GM12878 (cell line): ENCODE results near the gene PLCB4. TPM values are rescaled to one million over a fixed set of nuclear protein-coding genes. Genes with fewer than 3 reads are reported as not detected.

ENCODE experiments used
- ATAC-seq: fragments of 200-7000 bp; cut with Tn5 transposase; 3 replicates; pipeline ENCODE4 v1.9.1; 2020; ENCODE audit warnings: mild to moderate bottlenecking, moderate library complexity
- BruUV-seq: library from RNA; stranded (reverse); fragments of 400-500 nt; replicated peaks from 2 replicates; lab custom pipeline; 2021; lab: Mats Ljungman, UMichigan
- CTCF ChIA-PET: fragments of 300-600 bp; sonication (Branson Sonifier 250); formaldehyde crosslinking; extraction: SDS; loops from one replicate; lab custom pipeline; 2021; ENCODE audit warnings: inconsistent platforms; lab: Yijun Ruan, JAX
- POLR2A ChIA-PET: fragments of 350-600 bp; formaldehyde crosslinking; extraction: SDS; loops from one replicate; lab custom pipeline; 2021; ENCODE audit warnings: inconsistent platforms; lab: Charles Lee
- RAD21 ChIA-PET: fragments of 300-600 bp; sonication (Branson Sonifier 250); formaldehyde crosslinking; loops from one replicate; lab custom pipeline; 2023; ENCODE audit warnings: antibody characterized with exemption; ENCODE audit not compliant: unreplicated experiment; lab: Charles Lee
- SMC1A ChIA-PET: fragments of 300-600 bp; sonication (Branson Sonifier 250); formaldehyde crosslinking; loops from one replicate; lab custom pipeline; 2023; ENCODE audit not compliant: unreplicated experiment, uncharacterized antibody; lab: Charles Lee
- DNase-seq: peaks from one replicate; pipeline ENCODE4 v3.0.0-alpha.2; 2011; ENCODE audit warnings: low read depth, low spot score
- FAIRE-seq: peaks from 3 replicates; lab custom pipeline; 2011; peaks lifted over from hg19 to GRCh38; lab: Jason Lieb, UNC
- H2AFZ ChIP-seq: 2 replicates; pipeline ENCODE4 v1.6.0; 2011; ENCODE audit warnings: low read depth, low read length, control low read depth; ENCODE audit not compliant: control insufficient read depth
- H3K27ac ChIP-seq: 2 replicates; pipeline ENCODE4 v1.5.1; 2011; ENCODE audit warnings: control low read depth; ENCODE audit not compliant: control insufficient read depth, insufficient read depth
- H3K27me3 ChIP-seq, 2 experiments: replicated peaks in 1 of 2; 2 replicates each; pipeline versions ENCODE4 v1.6.0 to v1.6.1; 2011; ENCODE audit warnings: low read length in 1 of 2; ENCODE audit not compliant: control insufficient read depth in 2 of 2, insufficient read depth in 2 of 2
- H3K36me3 ChIP-seq, 2 experiments: 2 replicates each; pipeline ENCODE4 v1.5.1; 2011; ENCODE audit warnings: low read length in 1 of 2; ENCODE audit not compliant: control insufficient read depth in 2 of 2, insufficient read depth in 2 of 2
- H3K4me1 ChIP-seq: 2 replicates; pipeline ENCODE4 v1.6.1; 2011; ENCODE audit warnings: mild to moderate bottlenecking, low read length, moderate library complexity, mixed read lengths; ENCODE audit not compliant: control insufficient read depth, insufficient read depth
- H3K4me2 ChIP-seq: 2 replicates; pipeline ENCODE4 v1.6.0; 2011; ENCODE audit warnings: control low read depth; ENCODE audit not compliant: control insufficient read depth, insufficient read depth
- H3K4me3 ChIP-seq: fragments of 200-600 bp; sonication (generic); 2 replicates; pipeline ENCODE4 v1.5.1; 2016
- H3K79me2 ChIP-seq: 2 replicates; pipeline ENCODE4 v1.6.0; 2011; ENCODE audit warnings: low read length; ENCODE audit not compliant: control insufficient read depth, insufficient read depth
- H3K9ac ChIP-seq: 2 replicates; pipeline ENCODE4 v1.8.0; 2011; ENCODE audit warnings: low read length, control low read depth, mixed read lengths; ENCODE audit not compliant: control insufficient read depth, insufficient read depth
- H3K9me3 ChIP-seq: replicated peaks from 3 replicates; pipeline ENCODE4 v1.5.1; 2011; ENCODE audit warnings: mild to moderate bottlenecking, low read length; ENCODE audit not compliant: control insufficient read depth, insufficient read depth
- H4K20me1 ChIP-seq: 2 replicates; pipeline ENCODE4 v1.6.0; 2011; ENCODE audit not compliant: control insufficient read depth, insufficient read depth
- CREM ChIP-seq: IDR thresholded peaks from 2 replicates; pipeline ENCODE4 v1.6.1; 2014; ENCODE audit warnings: antibody characterized with exemption, low read depth
- EED ChIP-seq: sonication (generic); IDR thresholded peaks from 2 replicates; pipeline ENCODE4 v1.6.1; 2016; ENCODE audit warnings: antibody characterized with exemption, low read depth
- EGR1 ChIP-seq, 2 experiments: IDR thresholded peaks; 1 replicate in 1 of 2; 2 replicates in 1 of 2; pipeline ENCODE4 v1.6.1; 2011 to 2012; ENCODE audit warnings: low read depth in 2 of 2, low read length in 2 of 2, borderline replicate concordance in 1 of 2, mild to moderate bottlenecking in 1 of 2, moderate library complexity in 1 of 2
- ESRRA ChIP-seq: IDR thresholded peaks from 2 replicates; pipeline ENCODE4 v1.6.1; 2012; ENCODE audit warnings: mild to moderate bottlenecking, low read length, improper control_type of control experiment
- KLF5 ChIP-seq: fragments of 450-650 bp; IDR thresholded peaks from 2 replicates; pipeline ENCODE4 v1.6.1; 2014; ENCODE audit warnings: mild to moderate bottlenecking; ENCODE audit not compliant: partially characterized antibody
- MTA2 ChIP-seq: fragments of 450-650 bp; IDR thresholded peaks from 2 replicates; pipeline ENCODE4 v1.6.1; 2016; ENCODE audit warnings: low read depth, mild to moderate bottlenecking, moderate library complexity
- PAX5 ChIP-seq: IDR thresholded peaks from 2 replicates; pipeline ENCODE4 v1.6.1; 2011; ENCODE audit warnings: low read depth, low read length, borderline replicate concordance
- RELA ChIP-seq: fragments of 450-650 bp; IDR thresholded peaks from 2 replicates; pipeline ENCODE4 v1.8.0; 2014; ENCODE audit warnings: borderline replicate concordance; ENCODE audit not compliant: partially characterized antibody
- SRF ChIP-seq, 2 experiments: IDR thresholded peaks; 2 replicates each; pipeline ENCODE4 v1.6.1; 2011; ENCODE audit warnings: low read depth in 2 of 2, low read length in 2 of 2, mild to moderate bottlenecking in 1 of 2, moderate library complexity in 1 of 2
- TAF1 ChIP-seq: IDR thresholded peaks from 2 replicates; pipeline ENCODE4 v1.6.1; 2011; ENCODE audit warnings: mild to moderate bottlenecking, low read depth, low read length, borderline replicate concordance
- TBL1XR1 ChIP-seq: IDR thresholded peaks from 2 replicates; pipeline ENCODE4 v1.6.1; 2012; ENCODE audit warnings: low read depth, low read length, improper control_type of control experiment
- ZNF24 ChIP-seq: fragments of 450-650 bp; IDR thresholded peaks from 2 replicates; pipeline ENCODE4 v1.6.1; 2017; ENCODE audit warnings: antibody characterized with exemption, mild to moderate bottlenecking
- ZNF622 ChIP-seq: fragments of 450-650 bp; IDR thresholded peaks from 2 replicates; pipeline ENCODE4 v1.6.1; 2017; ENCODE audit warnings: mild to moderate bottlenecking, inconsistent platforms
- ZZZ3 ChIP-seq: IDR thresholded peaks from 2 replicates; pipeline ENCODE4 v1.6.1; 2011; ENCODE audit warnings: low read depth; ENCODE audit not compliant: control insufficient read depth, insufficient read length
- WGBS: methylation state at CpG from one replicate; pipeline ENCODE4 v1.1.6; 2016; ENCODE audit warnings: low lambda C conversion rate; ENCODE audit not compliant: insufficient replicate concordance, insufficient coverage; ENCODE audit errors: missing lambda C conversion rate; 5-methylcytosine and 5-hydroxymethylcytosine counted together
- in situ Hi-C: fragments of 300-500 bp; cut with MboI; formaldehyde crosslinking; loops from 9 replicates; pipeline ENCODE4 v1.14.3; 2018; ENCODE audit warnings: mixed read lengths
- intact Hi-C: fragments of 100-400 bp; cut with micrococcal nuclease; formaldehyde crosslinking; loops from one replicate; pipeline ENCODE4 v1.14.2; 2022; ENCODE audit not compliant: unreplicated experiment
- polyA plus RNA-seq, 11 experiments: library from polyadenylated mRNA; depleted of rRNA in 4 of 11; unstranded in 6 of 11; stranded (reverse) in 5 of 11; fragments of >200 nt; fragmentation: Nextera tagmentation in 4 of 11; fragmentation: Illumina TruSeq in 1 of 11; extraction: Ambion mirVana in 4 of 11; extraction: Trizol in 1 of 11; gene quantifications; 1 replicate in 1 of 11; 2 replicates in 10 of 11; pipeline versions ENCODE4 v1.2.1 to v1.2.3, GENCODE V29; 2011 to 2016; ENCODE audit warnings: inconsistent platforms in 2 of 11, missing spikeins in 2 of 11, low read depth in 1 of 11
- total RNA-seq, 4 experiments: library from RNA; depleted of rRNA in 3 of 4; stranded (reverse); fragments of >200 nt in 3 of 4; fragmentation: Illumina TruSeq in 1 of 4; extraction: Trizol in 1 of 4; gene quantifications; 2 replicates each; pipeline versions ENCODE4 v1.2.1 to v1.2.3, GENCODE V29; 2013 to 2021
- TF ChIP-seq, protein P1 (sequence below): fragments of 450-650 bp; formaldehyde crosslinking; IDR thresholded peaks from 2 replicates; pipeline ENCODE4 v1.5.0; 2022; ENCODE audit warnings: mild to moderate bottlenecking, missing genetic modification characterization
- TF ChIP-seq, protein P2 (sequence below): IDR thresholded peaks from 2 replicates; pipeline ENCODE4 v1.6.1; 2012; ENCODE audit warnings: low read length, inconsistent platforms
- TF ChIP-seq, protein P3 (sequence below): IDR thresholded peaks from 2 replicates; pipeline ENCODE4 v1.6.1; 2012; ENCODE audit warnings: improper control_type of control experiment, low read depth, low read length; ENCODE audit not compliant: insufficient replicate concordance

The PLCB4 gene
- total and polyA plus RNA-seq, 10 of the 15 experiments (the other 5 are each of a cell fraction or from before 2014, with no cell fraction given): not detected

DNA sequence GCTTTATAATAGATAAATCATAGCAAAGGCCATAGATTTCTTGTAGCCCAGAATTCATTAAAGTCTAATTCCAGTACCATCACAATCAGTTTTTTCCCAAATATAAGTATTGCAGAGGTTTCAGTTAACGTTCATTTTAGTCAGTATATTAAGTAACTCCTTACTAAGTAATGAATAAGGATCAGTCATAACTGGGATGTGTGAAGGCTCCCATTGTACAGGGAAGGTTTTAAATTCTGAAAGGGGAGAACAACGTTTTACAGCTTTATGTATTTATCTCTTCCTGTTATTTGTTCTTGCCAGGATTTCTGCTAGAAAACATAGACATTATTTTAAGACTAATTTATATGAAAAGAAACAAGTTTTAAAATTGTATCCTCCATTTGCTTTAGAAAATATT, 230.0 kb downstream of the PLCB4 start:
- FAIRE-seq: no peak
- ChIA-PET CTCF (no interaction called here), SMC1A (no interaction called here), RAD21 (no interaction called here), POLR2A (no interaction called here)
- intact Hi-C loops (no loop called here), in situ Hi-C loops (no loop called here)
- H4K20me1 ChIP-seq: no peaks in the 10 kb centered on the region
- no peaks in the 10 kb centered on the region for H3K79me2 ChIP-seq
- H3K4me1 ChIP-seq: no peaks in the 10 kb centered on the region
- H3K4me2 ChIP-seq: no peak overlapping the region
- no peaks in the 10 kb centered on the region for H3K27me3 ChIP-seq
- 33% methylated on average over 2 of the region's 2 CpGs for WGBS
- H3K9ac ChIP-seq: no peak overlapping the region
- H3K9me3 ChIP-seq: no peaks in the 10 kb centered on the region
- no TSS peak for BruUV-seq
- no peak overlapping the region for H3K4me3 ChIP-seq
- H2AFZ ChIP-seq: no peak overlapping the region
- no peaks in the 10 kb centered on the region for H3K36me3 ChIP-seq
- H3K27ac ChIP-seq: no peak overlapping the region
- no peak for ATAC-seq
- DNase-seq: no peak
- TF ChIP-seq EGR1 (IDR thresholded peaks at IDR 0.05; ENCODE audit: borderline replicate concordance in 1 of 2, low read depth in 2 of 2, low read length in 2 of 2) (no peak), TBL1XR1 (no peak), RELA (no peak), EED (no peak), SRF (IDR thresholded peaks at IDR 0.05; ENCODE audit: low read depth in 2 of 2, low read length in 2 of 2) (no peak), CREM (no peak), KLF5 (no peak), MTA2 (no peak), ZNF622 (no peak), PAX5 (no peak), ZZZ3 (no peak), ESRRA (no peak), ZNF24 (no peak), TAF1 (no peak)
- TF ChIP-seq, protein P1, sequence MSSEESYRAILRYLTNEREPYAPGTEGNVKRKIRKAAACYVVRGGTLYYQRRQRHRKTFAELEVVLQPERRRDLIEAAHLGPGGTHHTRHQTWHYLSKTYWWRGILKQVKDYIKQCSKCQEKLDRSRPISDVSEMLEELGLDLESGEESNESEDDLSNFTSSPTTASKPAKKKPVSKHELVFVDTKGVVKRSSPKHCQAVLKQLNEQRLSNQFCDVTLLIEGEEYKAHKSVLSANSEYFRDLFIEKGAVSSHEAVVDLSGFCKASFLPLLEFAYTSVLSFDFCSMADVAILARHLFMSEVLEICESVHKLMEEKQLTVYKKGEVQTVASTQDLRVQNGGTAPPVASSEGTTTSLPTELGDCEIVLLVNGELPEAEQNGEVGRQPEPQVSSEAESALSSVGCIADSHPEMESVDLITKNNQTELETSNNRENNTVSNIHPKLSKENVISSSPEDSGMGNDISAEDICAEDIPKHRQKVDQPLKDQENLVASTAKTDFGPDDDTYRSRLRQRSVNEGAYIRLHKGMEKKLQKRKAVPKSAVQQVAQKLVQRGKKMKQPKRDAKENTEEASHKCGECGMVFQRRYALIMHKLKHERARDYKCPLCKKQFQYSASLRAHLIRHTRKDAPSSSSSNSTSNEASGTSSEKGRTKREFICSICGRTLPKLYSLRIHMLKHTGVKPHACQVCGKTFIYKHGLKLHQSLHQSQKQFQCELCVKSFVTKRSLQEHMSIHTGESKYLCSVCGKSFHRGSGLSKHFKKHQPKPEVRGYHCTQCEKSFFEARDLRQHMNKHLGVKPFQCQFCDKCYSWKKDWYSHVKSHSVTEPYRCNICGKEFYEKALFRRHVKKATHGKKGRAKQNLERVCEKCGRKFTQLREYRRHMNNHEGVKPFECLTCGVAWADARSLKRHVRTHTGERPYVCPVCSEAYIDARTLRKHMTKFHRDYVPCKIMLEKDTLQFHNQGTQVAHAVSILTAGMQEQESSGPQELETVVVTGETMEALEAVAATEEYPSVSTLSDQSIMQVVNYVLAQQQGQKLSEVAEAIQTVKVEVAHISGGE (CRISPR knock-in tag): no peak
- TF ChIP-seq, protein P2, sequence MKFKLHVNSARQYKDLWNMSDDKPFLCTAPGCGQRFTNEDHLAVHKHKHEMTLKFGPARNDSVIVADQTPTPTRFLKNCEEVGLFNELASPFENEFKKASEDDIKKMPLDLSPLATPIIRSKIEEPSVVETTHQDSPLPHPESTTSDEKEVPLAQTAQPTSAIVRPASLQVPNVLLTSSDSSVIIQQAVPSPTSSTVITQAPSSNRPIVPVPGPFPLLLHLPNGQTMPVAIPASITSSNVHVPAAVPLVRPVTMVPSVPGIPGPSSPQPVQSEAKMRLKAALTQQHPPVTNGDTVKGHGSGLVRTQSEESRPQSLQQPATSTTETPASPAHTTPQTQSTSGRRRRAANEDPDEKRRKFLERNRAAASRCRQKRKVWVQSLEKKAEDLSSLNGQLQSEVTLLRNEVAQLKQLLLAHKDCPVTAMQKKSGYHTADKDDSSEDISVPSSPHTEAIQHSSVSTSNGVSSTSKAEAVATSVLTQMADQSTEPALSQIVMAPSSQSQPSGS: no peak
- TF ChIP-seq, protein P3, sequence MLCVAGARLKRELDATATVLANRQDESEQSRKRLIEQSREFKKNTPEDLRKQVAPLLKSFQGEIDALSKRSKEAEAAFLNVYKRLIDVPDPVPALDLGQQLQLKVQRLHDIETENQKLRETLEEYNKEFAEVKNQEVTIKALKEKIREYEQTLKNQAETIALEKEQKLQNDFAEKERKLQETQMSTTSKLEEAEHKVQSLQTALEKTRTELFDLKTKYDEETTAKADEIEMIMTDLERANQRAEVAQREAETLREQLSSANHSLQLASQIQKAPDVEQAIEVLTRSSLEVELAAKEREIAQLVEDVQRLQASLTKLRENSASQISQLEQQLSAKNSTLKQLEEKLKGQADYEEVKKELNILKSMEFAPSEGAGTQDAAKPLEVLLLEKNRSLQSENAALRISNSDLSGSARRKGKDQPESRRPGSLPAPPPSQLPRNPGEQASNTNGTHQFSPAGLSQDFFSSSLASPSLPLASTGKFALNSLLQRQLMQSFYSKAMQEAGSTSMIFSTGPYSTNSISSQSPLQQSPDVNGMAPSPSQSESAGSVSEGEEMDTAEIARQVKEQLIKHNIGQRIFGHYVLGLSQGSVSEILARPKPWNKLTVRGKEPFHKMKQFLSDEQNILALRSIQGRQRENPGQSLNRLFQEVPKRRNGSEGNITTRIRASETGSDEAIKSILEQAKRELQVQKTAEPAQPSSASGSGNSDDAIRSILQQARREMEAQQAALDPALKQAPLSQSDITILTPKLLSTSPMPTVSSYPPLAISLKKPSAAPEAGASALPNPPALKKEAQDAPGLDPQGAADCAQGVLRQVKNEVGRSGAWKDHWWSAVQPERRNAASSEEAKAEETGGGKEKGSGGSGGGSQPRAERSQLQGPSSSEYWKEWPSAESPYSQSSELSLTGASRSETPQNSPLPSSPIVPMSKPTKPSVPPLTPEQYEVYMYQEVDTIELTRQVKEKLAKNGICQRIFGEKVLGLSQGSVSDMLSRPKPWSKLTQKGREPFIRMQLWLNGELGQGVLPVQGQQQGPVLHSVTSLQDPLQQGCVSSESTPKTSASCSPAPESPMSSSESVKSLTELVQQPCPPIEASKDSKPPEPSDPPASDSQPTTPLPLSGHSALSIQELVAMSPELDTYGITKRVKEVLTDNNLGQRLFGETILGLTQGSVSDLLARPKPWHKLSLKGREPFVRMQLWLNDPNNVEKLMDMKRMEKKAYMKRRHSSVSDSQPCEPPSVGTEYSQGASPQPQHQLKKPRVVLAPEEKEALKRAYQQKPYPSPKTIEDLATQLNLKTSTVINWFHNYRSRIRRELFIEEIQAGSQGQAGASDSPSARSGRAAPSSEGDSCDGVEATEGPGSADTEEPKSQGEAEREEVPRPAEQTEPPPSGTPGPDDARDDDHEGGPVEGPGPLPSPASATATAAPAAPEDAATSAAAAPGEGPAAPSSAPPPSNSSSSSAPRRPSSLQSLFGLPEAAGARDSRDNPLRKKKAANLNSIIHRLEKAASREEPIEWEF: no peak
